ENCODE measurements around the gene CRYBG3.

DNA sequence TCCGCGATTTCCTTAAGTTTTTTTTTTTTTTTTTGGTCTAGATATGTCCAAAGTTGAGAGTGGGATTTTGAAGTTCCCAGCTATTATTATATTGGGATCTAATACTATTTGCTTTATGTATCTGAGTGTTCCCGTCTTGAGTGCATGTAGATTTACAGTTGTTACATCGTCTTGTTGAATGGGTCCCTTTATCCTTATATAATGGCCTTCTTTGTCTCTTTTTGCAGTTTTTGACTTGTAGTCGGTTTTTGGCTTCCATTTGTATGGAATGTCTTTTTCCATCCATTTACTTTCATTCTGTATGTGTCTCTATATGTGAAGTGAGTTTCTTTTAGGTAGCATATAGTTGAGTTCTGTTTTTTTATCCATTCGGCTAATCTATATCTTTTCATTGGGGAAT is 35.6 kb downstream of the CRYBG3 start:
- TF ChIP-seq, protein P1, sequence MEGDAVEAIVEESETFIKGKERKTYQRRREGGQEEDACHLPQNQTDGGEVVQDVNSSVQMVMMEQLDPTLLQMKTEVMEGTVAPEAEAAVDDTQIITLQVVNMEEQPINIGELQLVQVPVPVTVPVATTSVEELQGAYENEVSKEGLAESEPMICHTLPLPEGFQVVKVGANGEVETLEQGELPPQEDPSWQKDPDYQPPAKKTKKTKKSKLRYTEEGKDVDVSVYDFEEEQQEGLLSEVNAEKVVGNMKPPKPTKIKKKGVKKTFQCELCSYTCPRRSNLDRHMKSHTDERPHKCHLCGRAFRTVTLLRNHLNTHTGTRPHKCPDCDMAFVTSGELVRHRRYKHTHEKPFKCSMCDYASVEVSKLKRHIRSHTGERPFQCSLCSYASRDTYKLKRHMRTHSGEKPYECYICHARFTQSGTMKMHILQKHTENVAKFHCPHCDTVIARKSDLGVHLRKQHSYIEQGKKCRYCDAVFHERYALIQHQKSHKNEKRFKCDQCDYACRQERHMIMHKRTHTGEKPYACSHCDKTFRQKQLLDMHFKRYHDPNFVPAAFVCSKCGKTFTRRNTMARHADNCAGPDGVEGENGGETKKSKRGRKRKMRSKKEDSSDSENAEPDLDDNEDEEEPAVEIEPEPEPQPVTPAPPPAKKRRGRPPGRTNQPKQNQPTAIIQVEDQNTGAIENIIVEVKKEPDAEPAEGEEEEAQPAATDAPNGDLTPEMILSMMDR (IDR thresholded peaks at IDR 0.05), result no peak
- no peak for TF ChIP-seq POLR2A (IDR thresholded peaks at IDR 0.05)

Data from esophagus squamous epithelium (tissue), 4 donors.